Testis (tissue), 3 donors: ENCODE measurements around the gene NDUFB3. TPM values are rescaled to one million over a fixed set of nuclear protein-coding genes. Genes with fewer than 3 reads are reported as not detected.

ENCODE experiments used
- DNase-seq: peaks from one replicate; pipeline ENCODE4 v3.0.0-alpha.2; 2019
- H3K27ac ChIP-seq, 2 donors: fragments of 200-600 bp; sonication (generic); one replicate each; pipeline ENCODE4 v1.5.1; 2019
- H3K27me3 ChIP-seq: fragments of 200-600 bp; sonication (generic); one replicate; pipeline ENCODE4 v1.5.1; 2019
- H3K36me3 ChIP-seq: fragments of 200-600 bp; sonication (generic); one replicate; pipeline ENCODE4 v1.5.1; 2017; ENCODE audit warnings: low read depth; ENCODE audit errors: missing control alignments
- H3K4me1 ChIP-seq: fragments of 200-600 bp; sonication (generic); one replicate; pipeline ENCODE4 v1.5.1; 2019
- H3K4me3 ChIP-seq, 2 donors: fragments of 200-600 bp; sonication (generic); one replicate each; pipeline ENCODE4 v1.5.1; 2017 to 2019
- H3K9me3 ChIP-seq: fragments of 200-600 bp; sonication (generic); one replicate; pipeline ENCODE4 v1.5.1; 2017
- POLR2A ChIP-seq: fragments of 450-650 bp; IDR thresholded peaks from one replicate; pipeline ENCODE4 v1.6.1; 2017; ENCODE audit warnings: antibody characterized with exemption, mild to moderate bottlenecking, moderate library complexity
- WGBS, 2 donors: methylation state at CpG; one replicate each; pipeline ENCODE4 v1.1.5; 2018; 5-methylcytosine and 5-hydroxymethylcytosine counted together
- intact Hi-C: fragments of 100-400 bp; cut with DNase I; formaldehyde crosslinking; loops from one replicate; pipeline ENCODE4 v1.15.1; 2023; ENCODE audit warnings: low total_unique reads
- polyA plus RNA-seq: library from polyadenylated mRNA; stranded (reverse); fragments of 350-450 nt; fragmentation: Illumina TruSeq; extraction: RNeasy Lipid Tissue Mini Kit (QIAGEN cat#74804); gene quantifications from one replicate; pipeline ENCODE4 v1.2.3, GENCODE V29; 2014; ENCODE audit warnings: low read depth, low replicate concordance; ENCODE audit not compliant: insufficient read depth
- total RNA-seq, 2 donors: library from RNA; depleted of rRNA; stranded (reverse); fragments of >200 nt; gene quantifications; one replicate each; pipeline ENCODE4 v1.2.3, GENCODE V29; 2016
- TF ChIP-seq, protein P1 (sequence below), 3 experiments: fragments of 450-650 bp in 2 of 3; fragments of 200-600 bp in 1 of 3; sonication (generic) in 1 of 3; IDR thresholded peaks; one replicate each; pipeline ENCODE4 v1.5.1; 2016 to 2019; ENCODE audit warnings: antibody characterized with exemption in 3 of 3, mild to moderate bottlenecking in 2 of 3, moderate library complexity in 1 of 3

NDUFB3 gene
- total and polyA plus RNA-seq, 3 donors from 2014 or later, result 46.8 to 129 (median 56.2) TPM

DNA sequence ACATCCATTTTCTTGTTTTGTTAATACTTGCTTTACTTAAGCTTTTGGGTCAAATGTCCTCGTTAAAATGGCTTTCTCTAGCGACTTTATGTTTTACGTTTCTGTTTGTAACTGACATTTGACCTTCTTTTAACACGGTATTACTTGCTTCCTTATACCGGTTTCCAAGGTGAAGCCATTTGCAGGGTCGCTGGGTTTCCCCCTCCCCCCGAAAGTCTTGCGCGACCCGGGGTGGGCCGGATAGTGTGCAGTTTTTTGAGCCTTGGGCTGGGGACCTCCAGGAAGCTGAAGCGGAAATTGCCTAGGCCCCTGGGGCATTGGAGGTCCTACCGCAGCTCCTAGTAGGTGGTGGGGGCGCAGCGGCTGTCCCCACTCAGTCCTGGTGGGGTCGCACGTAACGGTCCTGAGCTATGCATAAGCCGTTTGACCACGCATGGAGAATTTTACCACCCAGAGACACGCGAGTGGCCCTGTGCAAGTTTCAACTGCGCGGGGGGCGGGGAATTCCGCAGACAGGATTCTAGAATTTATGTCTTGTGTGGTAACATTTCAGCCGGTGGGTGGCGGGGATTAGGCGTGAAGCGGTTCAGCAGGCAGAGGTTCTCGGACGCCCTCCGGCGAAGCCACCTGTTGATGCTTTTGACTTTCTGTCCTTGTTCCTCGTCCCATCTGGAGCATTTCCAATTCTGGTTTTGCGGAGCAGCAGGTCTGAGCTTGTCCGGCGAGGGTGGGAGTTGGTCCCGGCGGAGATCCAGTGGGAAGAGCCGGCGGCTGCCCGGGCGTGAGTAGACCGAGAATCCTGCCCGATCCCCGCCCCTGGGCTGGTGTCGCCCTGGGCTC lies 46.5 kb downstream of the NDUFB3 start:
- WGBS, 2 donors, result 0 to 1% methylated on average over 25 to 47 of the region's 48 CpGs
- peak overlapping the region; percentile 97 to 100 for H3K27ac ChIP-seq
- peak overlapping the region; percentile 91 to 99 for H3K4me3 ChIP-seq
- H3K4me1 ChIP-seq, result peaks cover 41% of the 10 kb centered on the region
- intact Hi-C loops, result loop anchor here (5.0 kb wide), 1 partner anchor 39 kb away; no protein-coding TSS in a partner anchor
- DNase-seq, result peak; percentile 95
- H3K36me3 ChIP-seq, result no peaks in the 10 kb centered on the region
- no peaks in the 10 kb centered on the region for H3K27me3 ChIP-seq
- no peaks in the 10 kb centered on the region for H3K9me3 ChIP-seq
- TF ChIP-seq, protein P1, sequence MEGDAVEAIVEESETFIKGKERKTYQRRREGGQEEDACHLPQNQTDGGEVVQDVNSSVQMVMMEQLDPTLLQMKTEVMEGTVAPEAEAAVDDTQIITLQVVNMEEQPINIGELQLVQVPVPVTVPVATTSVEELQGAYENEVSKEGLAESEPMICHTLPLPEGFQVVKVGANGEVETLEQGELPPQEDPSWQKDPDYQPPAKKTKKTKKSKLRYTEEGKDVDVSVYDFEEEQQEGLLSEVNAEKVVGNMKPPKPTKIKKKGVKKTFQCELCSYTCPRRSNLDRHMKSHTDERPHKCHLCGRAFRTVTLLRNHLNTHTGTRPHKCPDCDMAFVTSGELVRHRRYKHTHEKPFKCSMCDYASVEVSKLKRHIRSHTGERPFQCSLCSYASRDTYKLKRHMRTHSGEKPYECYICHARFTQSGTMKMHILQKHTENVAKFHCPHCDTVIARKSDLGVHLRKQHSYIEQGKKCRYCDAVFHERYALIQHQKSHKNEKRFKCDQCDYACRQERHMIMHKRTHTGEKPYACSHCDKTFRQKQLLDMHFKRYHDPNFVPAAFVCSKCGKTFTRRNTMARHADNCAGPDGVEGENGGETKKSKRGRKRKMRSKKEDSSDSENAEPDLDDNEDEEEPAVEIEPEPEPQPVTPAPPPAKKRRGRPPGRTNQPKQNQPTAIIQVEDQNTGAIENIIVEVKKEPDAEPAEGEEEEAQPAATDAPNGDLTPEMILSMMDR (IDR thresholded peaks at IDR 0.05), result peak; percentile 23 to 52 (median 40)
- no peak for TF ChIP-seq POLR2A

DNA sequence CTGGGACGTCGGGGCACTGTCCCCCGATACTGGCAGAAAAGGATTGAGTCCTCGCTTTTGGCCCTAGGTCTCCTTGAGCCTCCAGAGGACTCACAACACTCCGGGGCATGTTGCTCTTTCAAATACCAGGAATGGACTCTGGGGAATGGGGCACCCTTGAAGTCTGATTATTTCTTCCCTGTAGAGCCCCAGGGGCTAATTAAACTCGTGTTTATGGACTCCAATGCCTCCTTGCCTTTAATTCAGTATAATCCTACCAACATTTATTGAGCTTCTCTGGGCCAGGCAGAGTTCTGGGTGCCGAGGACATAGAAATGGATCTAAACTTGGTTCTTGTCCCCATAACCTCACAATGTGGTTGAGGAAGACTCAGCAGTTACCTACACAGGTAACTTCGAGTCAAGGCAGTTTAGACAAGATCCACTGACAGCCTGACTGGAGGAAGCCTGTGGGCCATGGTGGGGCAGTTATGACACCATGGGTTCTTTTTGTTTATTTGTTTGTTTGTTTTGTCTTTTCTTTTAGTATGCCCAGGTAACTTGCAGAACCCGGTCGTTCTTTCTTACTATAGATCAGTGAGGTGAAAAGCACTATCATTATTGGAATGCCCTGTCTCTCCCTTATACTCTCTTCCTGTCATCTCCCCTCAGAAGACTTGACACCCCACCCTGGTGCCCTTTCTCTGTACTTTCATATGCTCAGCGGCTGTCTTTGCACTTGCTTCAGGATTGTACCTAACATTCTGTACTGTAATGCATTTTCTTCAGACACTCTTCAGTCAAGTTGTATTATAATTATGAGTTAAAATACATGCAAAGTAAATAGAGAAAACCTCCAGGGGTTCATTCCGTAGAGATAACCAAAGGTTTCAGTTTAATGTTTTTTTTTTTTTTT lies 47.4 kb downstream of the NDUFB3 start:
- intact Hi-C loops, result loop anchor here (5.0 kb wide), 1 partner anchor 38 kb away; no protein-coding TSS in a partner anchor
- Histone ChIP-seq H3K27me3 (no peaks in the 10 kb centered on the region), H3K36me3 (no peaks in the 10 kb centered on the region), H3K27ac (peak overlapping the region; percentile 97 to 100), H3K9me3 (no peaks in the 10 kb centered on the region), H3K4me1 (peaks cover 50% of the 10 kb centered on the region), H3K4me3 (peak overlapping the region; percentile 91 to 99)
- TF ChIP-seq POLR2A, result no peak
- TF ChIP-seq, protein P1 (IDR thresholded peaks at IDR 0.05), result no peak
- no peak for DNase-seq
- 11 to 13% methylated on average over 9 to 12 of the region's 12 CpGs for WGBS, 2 donors

DNA sequence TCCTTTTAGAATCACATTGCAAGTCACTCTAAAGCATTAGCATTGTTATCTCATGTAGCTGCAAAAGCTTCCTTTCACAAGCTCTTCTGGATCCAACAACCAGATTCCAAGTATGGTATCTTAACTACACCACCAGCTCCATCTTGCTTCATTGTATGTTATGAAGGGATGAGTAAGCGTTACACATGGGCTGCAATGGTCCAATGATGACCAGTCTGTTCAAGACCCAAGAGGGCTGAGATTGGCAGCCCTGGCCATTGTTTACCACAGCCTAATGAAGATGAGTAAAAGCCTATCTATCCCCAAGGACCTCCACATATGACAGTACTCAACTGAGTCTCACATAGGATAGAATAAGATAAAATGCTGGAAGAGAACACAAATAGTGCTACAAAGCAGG lies 50.5 kb downstream of the NDUFB3 start:
- no peak overlapping the region for H3K4me3 ChIP-seq

DNA sequence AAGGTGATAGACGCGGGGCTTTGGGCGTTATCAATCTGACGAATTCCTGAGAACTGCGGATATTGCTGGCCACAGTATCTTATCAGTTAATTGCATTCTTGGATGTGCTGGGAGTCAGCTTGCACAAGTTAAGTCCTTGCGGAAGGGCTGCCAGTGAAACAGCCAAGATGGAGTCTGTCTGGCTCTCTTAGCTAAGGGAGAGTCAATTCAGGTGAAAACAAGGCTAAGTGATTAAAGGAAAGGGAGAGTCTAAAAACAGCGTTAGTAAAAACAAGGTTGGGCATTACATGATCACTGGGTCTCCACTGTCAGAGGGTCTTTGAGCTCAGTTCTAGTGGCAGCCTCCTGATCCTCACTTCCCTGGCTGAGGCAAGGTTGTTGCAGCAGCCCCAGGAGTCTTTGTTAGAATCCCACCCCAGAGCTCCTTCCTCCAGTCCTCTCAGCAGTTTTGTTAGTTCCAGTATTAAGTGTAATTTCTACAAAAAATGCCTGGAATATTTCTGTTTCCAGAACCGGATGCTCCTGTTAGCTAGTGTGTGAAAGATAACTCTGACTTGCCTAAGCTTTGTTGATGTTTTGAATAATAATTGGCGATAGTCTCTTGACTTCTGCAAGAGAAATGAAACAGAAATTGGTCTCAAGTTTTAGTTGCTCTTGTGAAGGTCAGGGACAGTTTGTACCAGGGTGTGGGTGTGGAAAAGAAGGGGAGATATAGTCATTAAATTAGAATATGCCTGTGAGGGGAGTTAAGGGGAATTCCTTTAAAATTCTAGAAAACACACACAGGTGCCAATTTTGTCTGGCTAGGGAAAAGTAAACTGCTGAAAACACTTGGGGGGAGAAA lies 54.7 kb downstream of the NDUFB3 start:
- Histone ChIP-seq H3K4me1 (peaks cover 92% of the 10 kb centered on the region), H3K9me3 (no peaks in the 10 kb centered on the region), H3K36me3 (no peaks in the 10 kb centered on the region), H3K27ac (peak overlapping the region; percentile 61 to 100), H3K4me3 (no peak overlapping the region), H3K27me3 (no peaks in the 10 kb centered on the region)
- DNase-seq, result no peak
- WGBS, 2 donors, result 14 to 24% methylated on average over 9 of the region's 9 CpGs
- intact Hi-C loops, result no loop called here
- TF ChIP-seq, protein P1 (IDR thresholded peaks at IDR 0.05), result no peak
- no peak for TF ChIP-seq POLR2A

More for the DNA sequence above, 50.5 kb downstream of the NDUFB3 start:
- WGBS, 2 donors, result 93% methylated on average over 1 of the region's 1 CpG; no CpG with 5 or more reads in 1 of the 2 donors
- Histone ChIP-seq H3K27ac (peak overlapping the region; percentile 61 to 100), H3K36me3 (no peaks in the 10 kb centered on the region), H3K27me3 (no peaks in the 10 kb centered on the region), H3K4me1 (peaks cover 68% of the 10 kb centered on the region), H3K9me3 (no peaks in the 10 kb centered on the region)
- intact Hi-C loops, result no loop called here
- TF ChIP-seq POLR2A, result no peak
- TF ChIP-seq, protein P1 (IDR thresholded peaks at IDR 0.05), result no peak
- DNase-seq, result no peak
